GM18867 (cell line): ENCODE data around the gene BPIFB1.

Source experiments
- ATAC-seq: cut with Tn5 transposase; IDR thresholded peaks from one replicate; pipeline ENCODE4 v1.9.1; 2021; ENCODE audit warnings: mild to moderate bottlenecking, moderate library complexity; ENCODE audit not compliant: unreplicated experiment

Gene BPIFB1

DNA sequence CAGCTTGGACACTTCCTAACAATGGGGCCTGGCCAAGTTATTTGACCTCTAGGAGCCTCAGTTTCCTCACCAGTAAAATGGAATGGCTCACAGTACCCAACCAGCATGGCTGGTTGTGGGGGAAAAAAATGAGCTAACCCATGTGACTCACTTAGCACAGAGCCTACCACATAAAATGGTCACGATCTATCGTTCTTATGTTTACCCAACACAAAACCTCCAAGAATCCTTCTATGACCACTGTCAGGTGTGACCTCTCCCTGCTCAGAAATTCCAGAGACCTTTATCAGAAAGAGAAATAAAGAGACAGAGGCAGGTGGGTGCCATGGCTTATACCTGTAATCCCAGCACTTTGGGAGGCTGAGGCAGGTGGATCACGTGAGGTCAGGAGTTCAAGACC lies 39.4 kb downstream of the BPIFB1 start:
- no peak for ATAC-seq

DNA sequence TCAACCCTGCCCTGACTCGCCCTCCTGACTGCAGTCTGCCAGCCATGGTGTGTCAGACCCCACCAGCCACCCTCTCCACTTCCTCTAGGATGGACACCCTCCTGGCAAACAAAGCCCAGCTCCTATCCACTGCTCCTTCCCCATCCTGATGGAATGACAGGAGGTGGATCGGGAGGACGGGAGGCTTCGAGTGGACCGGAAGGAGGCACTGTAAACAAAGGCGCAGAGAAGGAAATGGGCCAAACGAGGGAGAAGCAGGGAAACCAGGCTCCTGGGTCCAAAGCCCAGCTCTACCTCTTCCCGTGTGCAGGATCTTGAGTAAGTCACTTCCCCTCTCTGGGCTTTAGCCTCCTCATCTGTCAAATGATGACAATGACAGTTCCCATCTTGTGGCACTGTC lies 40.2 kb downstream of the BPIFB1 start:
- ATAC-seq, result no peak

DNA sequence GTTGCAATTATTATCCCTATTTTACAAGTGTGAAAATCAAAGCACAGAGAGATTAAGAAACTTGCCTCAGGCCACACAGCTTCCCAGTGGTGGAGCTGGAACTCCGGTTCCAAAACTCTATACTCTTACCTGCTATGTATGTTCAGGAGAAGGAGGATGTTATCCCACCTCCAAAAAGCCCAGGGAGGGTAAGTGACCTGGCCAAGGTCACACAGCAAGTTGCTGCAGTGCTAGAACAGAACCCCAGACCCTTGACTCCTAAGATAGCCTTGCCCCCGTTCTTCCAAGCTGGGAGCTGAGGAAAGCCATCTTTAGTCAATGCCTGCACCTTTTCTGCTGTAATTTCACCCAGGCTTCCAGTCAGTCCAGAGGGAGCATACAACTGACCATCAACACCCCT lies 42.3 kb downstream of the BPIFB1 start:
- ATAC-seq, result no peak

DNA sequence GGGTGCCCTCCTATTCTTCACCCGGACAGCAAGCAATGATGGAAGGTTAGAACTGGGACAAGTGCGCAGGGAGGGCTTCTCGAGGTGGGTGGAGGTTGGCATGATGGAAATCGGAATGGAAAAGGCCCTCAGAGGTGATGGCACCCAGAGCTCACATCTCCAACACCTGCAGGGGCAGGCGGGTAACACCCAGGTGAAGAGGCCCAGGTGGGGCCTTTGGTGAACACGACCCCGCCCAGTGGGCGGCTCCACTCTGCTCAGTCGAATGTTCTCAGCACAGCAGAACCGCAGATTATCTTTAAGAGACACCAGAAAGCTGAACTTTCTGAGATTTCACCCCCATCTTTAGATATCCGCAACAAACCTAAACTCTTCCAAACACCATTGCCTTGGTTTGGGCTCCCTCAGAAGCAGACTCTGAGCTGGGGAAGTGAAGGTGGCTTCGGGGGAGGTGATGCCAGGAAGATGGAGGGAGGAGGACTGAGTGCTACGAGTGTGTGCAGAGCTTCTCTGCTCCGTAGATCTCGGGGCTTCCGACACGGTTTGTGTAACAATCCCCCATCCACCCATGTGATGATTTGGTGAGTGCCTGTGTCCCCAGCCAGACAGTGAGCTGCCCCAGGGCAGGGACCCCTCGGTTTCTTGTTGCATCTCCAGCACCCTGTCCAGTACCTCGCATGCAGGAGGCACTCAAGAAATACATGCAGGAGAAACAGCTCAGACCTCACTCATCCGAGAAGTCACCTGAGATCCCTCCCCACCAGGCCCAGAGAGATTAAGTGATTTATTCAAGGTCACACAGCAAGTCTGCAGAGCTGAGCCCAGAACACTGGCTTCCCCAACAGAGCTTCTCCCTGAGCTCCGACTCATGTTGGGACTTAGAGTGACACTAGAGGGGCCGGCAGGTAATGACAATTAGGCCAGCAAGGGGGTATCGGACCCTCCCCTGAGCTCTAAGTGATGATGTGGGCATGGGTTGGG lies 45.4 kb downstream of the BPIFB1 start:
- no peak for ATAC-seq

DNA sequence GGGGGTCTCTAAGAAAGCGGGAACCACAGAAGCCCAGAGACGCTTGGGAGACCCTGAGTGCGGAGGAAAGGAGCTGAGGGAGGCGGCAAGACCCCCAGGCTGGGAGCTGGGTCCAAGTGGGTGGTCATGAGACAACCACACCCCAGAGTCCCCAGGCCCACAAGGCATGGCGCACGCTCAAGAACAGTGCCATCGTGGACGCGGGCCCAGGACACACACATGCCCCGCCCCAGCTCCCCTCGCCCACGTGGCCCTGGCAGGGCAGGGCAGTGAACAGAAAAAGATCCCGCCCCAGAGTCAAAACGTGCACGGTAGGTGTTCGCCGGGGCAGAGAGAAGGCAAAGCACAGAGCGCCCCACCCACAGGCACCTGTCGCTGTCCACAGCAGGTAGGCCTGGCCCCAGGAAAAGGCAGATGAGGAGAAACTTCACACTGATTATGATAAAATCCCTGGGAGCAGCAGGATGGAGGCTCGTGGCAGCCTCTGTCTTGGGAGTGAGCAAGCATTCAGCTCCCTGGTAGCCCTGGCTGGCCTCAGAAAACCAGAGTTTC lies 50.0 kb downstream of the BPIFB1 start:
- no peak for ATAC-seq

DNA sequence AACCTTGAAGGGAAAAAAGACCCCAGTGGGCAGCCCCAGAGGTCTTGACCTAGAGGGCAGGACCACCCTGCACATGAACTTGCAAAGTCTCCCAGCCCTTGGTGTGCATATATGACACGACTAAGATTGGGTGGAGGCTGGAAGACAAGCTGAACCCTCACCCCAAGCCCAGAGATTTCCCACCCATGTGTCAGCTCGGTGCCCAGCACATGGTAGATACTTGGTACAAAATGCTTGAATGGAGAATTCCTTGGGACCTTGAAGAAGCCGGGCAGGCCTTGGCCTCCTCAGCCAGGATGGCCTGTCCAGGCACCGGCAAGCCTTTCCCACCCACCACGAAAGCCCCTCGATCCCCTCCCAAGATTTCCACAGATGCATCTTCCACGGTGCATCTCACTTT lies 50.6 kb downstream of the BPIFB1 start:
- ATAC-seq, result no peak

DNA sequence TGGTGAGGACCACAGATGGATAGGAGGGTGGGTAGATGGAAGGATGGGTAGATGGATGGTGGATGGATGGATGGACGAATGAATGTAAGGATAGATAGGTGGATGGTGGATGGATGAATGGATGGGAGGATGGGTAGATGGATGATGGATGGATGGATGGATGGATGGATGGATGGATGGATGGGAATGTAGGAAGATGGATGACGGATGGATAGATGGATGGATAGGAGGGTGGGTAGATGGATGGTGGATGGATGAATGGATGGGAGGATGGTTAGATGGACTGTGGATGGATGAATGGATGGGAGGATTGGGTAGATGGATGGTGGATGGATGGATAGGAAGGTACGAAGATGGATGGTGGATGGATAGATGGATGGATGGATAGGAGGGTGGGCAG lies 51.1 kb downstream of the BPIFB1 start:
- ATAC-seq, result no peak

DNA sequence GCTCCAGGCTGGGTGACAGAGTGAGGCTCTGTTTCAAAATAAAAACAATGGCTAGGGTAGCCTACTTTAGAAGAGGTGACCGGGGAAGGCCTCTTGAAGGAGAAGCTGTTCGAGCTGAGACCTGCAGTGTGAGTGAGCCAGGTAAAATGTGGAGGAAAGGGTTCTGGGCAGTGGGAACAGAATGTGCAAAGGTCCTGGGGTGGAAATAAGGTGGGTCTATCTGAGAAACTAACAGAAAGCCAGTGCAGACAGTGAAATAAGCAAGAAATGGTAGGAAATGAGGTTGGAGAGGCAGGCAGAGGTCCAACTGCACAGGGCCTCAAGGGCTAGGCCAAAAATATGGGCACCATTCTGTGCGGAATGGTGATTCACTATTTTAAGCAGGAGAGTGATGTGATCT lies 53.4 kb downstream of the BPIFB1 start:
- ATAC-seq, result no peak

DNA sequence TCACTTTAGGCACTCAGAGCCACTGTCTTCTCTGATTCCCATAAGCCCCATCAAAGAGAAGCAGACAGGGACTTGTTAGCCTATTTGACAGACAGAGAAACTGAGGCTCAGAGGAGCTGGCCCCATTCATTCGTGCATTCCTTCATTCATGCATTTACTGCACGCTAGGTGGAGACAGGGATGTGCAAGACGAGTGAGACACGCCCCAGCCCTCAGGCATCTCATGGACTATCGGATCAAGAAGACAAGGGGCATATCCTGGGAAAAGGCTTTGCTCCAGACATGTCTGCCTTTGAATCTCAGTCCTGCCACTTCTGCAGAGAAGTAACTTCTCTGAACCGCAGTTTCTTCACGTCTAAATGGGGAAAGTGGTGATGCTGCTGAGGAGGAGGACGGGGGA lies 54.1 kb downstream of the BPIFB1 start:
- no peak for ATAC-seq

DNA sequence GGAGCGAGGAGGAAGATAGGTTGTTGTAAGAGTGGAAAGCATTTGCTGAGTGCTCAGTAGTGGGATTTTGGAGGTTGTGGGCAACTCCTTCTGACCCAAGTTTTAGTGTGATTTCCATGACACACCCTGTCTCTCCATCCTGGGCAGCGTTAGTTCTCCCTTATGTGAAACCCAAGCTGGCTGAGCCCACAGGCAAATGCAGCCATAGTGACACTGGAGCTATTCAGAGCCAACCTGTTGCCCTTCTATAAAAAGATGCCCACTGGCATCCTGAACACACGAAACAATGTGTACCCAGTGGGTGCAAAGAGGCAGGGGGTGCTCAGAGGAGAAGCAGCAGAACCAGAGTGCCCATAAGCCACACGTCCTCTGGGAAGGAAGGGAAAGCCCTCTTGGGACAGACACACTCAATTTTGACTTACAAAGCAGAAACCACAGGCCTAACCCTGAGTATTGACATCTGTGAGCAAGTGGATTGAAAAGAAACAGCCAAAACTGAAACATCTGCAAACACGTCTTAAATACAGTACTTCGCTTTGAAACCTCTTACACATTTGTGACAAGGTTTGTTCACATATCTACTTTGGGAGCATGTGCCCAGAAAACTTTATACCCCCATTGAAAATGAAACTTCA lies 54.6 kb downstream of the BPIFB1 start:
- ATAC-seq, result no peak

DNA sequence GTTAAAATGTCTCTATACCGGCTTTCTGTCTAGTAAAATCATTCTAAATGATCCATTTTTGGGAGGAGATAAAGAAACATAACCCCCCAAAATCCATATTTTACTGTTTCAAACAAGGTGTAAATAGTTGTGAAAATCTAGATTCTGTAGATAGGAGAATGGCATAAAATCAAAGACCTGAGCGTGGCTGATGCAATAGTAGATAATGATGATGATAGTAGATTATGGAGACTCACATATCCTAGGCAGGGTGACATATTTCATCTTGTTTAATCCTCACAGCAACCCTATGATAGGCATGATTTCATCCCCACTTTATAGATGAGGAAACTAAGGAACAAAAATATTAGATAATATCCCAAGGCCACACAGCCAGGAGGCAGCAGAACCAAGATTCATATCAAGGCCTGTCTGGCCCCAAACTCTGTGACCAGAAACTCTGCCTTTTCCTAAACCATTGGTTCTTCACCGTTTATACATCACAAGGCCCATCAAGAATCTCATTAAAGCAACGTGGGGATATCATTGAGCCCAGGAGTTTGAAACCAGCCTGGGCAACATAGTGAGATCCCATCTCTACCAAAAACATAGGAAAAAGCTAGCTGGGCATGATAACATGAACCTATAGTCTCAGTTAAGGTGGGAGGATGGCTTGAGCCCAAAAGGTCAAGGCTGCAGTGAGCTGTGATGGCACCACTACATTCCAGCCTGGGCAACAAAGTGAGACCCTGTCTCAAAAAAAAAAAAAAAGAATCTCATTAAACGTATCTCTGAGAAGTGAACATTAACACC lies 55.6 kb downstream of the BPIFB1 start:
- no peak for ATAC-seq

DNA sequence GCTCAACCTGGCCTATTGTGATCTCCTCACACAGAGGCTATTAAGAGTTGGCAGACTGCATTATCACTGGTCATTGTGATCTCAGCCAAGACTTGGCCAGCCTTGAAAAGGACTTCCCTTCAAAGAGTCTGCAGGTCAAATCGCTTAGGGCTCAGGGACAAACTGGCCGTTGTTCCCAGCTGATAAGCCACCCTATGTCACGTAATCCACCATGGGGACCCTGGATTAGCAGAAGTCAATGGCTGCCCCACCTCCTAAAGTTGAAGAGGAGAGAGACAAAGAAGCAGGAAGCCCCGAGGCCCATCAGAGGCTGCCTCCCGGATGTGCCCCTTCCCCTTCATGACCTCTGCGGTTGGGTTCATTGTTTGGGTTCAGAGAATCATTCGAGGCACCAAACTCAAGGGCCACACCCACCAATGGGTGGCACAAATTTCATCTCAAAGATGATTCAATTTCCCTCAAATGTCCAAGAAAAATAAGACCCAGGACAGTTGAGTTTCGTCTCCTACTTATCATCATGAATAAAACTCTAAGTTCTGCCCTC lies 56.6 kb downstream of the BPIFB1 start:
- ATAC-seq, result no peak

DNA sequence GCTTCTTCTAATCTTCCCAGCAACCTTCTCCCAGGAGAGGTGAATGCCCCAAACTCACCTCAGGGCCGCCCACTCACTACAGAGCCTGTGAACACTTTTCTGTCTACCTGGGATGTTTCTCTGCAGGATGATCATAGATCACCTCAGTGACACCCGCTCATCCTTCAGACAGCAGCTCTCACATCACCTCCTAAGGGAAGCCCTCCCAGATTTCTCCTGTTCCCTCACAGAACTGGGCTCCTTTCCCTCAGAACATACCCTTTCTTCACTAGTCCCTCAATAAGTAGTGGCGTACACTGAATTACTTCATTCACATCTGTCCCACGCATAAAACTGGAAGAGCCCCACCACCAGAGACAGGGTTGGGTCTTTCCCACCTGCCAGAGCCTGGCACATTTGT lies 60.5 kb downstream of the BPIFB1 start:
- ATAC-seq, result no peak

DNA sequence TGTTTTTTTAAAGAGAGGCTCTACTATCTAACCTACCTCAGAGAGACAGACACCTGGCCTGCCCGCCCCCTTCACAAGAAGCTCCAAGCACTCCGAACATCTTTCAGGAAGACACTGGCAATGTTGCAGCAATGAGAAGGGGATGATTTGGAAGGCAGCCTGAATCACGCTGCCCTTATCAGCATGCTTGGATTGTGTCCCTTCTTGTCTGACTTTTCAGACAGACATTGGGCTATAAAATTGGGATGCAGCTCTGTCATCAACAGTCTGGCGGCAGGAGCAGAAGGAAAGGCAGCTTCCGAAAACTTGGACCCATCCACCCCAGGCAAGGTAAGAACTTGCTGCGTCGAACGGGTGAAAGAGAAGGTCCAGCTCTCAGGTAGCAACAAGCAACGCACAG lies 62.3 kb downstream of the BPIFB1 start:
- no peak for ATAC-seq

DNA sequence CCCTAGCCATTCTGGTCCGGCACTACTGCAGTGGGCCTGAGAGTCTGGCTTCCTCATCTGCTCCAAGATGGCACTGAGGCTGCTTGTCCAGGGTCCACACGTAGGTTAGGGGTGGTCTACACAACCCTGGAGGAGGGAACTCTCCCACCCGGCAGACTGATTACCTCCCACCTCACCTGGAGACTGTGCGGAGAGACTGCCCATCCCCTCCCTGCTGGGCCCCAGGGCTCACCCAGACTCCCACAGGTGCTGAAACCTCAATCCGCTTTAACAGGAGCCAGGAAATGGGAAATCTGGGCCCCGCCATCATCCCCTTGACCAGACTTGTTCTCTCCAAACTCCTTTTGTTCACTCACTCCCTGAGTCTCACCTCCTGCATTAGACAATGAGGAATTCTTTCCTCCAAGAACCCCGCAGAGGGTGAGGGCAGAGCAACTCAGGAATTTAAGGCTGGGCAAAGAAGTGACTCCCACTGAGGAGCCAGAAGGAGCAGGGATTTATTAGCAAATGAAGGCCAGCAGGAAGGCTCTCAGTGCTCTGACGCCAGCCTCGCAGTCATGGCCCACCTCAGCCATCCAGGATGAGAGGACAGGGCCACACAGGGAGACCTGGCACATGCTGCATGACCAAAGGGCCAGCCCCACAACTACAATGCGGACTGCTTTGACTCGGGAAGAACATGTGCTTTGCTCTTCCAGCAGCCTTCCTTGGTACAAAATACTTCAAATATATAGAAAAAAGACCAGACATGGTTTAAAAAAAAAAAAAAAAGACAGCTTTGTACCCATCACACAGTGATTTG lies 65.3 kb downstream of the BPIFB1 start:
- ATAC-seq, result no peak

DNA sequence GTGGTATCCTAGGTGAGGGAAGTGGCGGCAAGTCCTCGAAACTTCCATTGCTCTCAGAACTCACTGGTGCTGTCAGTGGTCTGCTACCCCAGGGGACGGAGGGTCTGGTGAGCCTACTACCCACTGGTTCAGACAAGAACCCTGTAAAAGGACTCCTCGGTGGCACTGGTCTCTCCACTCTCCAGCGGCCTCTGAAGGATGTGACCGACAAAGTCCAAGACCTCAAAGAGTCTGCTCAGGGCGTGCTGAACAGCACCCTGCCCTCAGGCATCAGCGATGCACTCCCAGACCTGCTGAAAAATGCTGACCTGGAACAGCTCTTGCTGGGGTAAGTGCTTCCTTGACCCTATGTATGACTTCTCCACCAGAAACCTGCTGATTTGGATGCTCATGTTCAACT lies 66.5 kb downstream of the BPIFB1 start:
- ATAC-seq, result no peak

DNA sequence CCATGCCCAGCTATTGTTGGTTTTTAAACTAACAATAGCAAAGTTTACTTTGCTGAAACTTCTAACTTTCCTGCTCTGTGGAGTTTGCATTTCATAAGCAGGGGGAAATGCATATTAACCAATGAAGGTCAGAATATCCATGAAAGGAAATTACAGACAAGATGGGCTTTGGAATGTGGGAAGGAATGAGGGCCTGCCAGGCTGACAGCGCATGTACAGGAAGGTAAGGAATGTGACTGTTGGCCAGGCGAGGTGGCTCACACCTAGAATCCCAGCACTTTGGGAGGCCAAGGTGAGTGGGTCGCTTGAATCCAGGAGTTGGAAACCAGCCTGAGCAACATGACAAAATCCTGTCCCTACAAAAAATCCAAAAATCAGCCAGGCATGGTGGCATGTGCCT lies 68.7 kb downstream of the BPIFB1 start:
- ATAC-seq, result no peak

DNA sequence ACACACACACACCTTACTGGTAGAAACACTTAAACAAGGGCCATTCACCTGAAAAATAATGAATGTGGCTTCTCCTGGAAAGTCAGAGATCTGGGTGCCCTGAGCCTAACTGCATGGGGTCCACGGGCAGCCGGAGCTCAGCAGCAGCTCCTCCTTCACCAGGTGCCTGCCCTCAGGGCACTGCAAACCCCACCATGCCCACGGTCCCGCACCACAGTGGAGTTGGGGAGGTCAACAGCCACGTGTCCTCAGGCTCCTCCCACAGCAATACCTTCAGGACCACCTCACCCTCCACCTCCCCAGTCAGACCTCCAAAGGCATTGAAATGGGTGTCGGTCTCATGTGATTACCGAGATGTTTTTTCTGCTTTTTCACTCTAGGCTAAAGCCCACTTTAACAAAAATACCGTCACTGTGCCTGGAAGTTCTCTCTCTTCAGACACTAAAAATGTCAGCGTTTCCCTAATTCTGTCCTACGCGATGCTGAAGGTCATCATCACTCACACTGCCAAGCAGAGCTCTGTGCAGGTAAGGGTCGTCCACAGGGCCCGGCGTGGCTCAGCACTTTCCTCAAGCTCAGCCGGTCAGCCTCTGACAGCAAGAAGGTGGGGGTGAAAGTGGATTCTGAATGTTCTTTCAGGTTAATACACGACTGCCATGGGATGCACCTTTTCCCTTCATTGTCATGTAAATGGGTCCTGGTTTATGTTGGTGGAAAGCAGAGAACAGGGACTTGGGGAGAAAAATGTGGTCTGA lies 69.4 kb downstream of the BPIFB1 start:
- ATAC-seq, result no peak

DNA sequence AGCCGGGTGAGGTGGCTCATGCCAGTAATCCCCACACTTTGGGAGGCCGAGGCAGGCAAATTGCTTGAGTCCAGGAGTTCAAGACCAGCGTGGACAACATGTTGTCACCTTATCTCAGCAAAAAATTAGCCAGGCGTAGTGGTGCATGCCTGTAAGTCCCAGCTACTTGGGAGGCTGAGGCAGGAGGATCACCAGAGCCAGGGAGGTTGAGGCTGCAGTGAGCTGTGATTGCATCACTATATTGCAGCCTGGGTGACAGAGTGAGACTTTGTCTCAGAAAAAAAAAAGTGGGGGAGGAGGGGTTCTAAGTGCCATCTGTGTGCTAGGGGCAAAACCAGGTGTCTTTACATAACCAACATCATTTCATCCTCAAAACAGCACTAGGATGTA lies 70.0 kb downstream of the BPIFB1 start:
- ATAC-seq, result no peak
